ENCODE data around the gene ZNF766. TPM values are rescaled to one million over a fixed set of nuclear protein-coding genes. Genes with fewer than 3 reads are reported as not detected.

Gene ZNF766
- total RNA-seq (22.8 TPM), polyA plus RNA-seq (ENCODE audit: insufficient read depth, low read depth, low replicate concordance) (8.4 TPM)
- long read RNA-seq, donor 1, full-length matches to known transcripts = 2 of 2 reads
- long read RNA-seq, donor 1, partial matches to known transcripts = 0 of 2 reads
- long read RNA-seq, donor 1, other reads (novel, unspliced or antisense) = 0 of 2 reads
- long read RNA-seq, donor 2, full-length matches to known transcripts = 3 of 3 reads
- long read RNA-seq, donor 2, partial matches to known transcripts = 0 of 3 reads
- long read RNA-seq, donor 2, other reads (novel, unspliced or antisense) = 0 of 3 reads
- long read RNA-seq, donor 3, full-length matches to known transcripts = 3 of 3 reads
- long read RNA-seq, donor 3, partial matches to known transcripts = 0 of 3 reads
- long read RNA-seq, donor 3, other reads (novel, unspliced or antisense) = 0 of 3 reads
- long read RNA-seq, donor 4, full-length matches to known transcripts = 6 of 6 reads
- long read RNA-seq, donor 4, partial matches to known transcripts = 0 of 6 reads
- long read RNA-seq, donor 4, other reads (novel, unspliced or antisense) = 0 of 6 reads
- long read RNA-seq, donor 5, full-length matches to known transcripts = 1 of 1 reads
- long read RNA-seq, donor 5, partial matches to known transcripts = 0 of 1 reads
- long read RNA-seq, donor 5, other reads (novel, unspliced or antisense) = 0 of 1 reads
- long read RNA-seq, donor 6, full-length matches to known transcripts = 5 of 5 reads
- long read RNA-seq, donor 6, partial matches to known transcripts = 0 of 5 reads
- long read RNA-seq, donor 6, other reads (novel, unspliced or antisense) = 0 of 5 reads
- long read RNA-seq, donor 7, full-length matches to known transcripts = 18 of 23 reads
- long read RNA-seq, donor 7, partial matches to known transcripts = 1 of 23 reads
- long read RNA-seq, donor 7, other reads (novel, unspliced or antisense) = 4 of 23 reads
- long read RNA-seq, donor 8, full-length matches to known transcripts = 5 of 5 reads
- long read RNA-seq, donor 8, partial matches to known transcripts = 0 of 5 reads
- long read RNA-seq, donor 8, other reads (novel, unspliced or antisense) = 0 of 5 reads
- long read RNA-seq, donor 9, full-length matches to known transcripts = 2 of 2 reads
- long read RNA-seq, donor 9, partial matches to known transcripts = 0 of 2 reads
- long read RNA-seq, donor 9, other reads (novel, unspliced or antisense) = 0 of 2 reads
- long read RNA-seq, donor 10, full-length matches to known transcripts = 1 of 1 reads
- long read RNA-seq, donor 10, partial matches to known transcripts = 0 of 1 reads
- long read RNA-seq, donor 10, other reads (novel, unspliced or antisense) = 0 of 1 reads

GRCh38 chr19:52269338-52270261, at the start of gene ZNF766:
ZNF766 (plus strand) TSS chr19:52269587; CDS start chr19:52269614, 27 bp downstream.
- peak; percentile 83 for FAIRE-seq
- Histone ChIP-seq H3K4me3 (ENCODE audit: low read length in 3 of 3) (peak within 1 kb of the TSS; percentile 93 to 100 (median 97)), H3K9ac (ENCODE audit: low read length in 3 of 3) (peak within 1 kb of the TSS; percentile 86 to 98 (median 87)), H3K9me3 (ENCODE audit: control insufficient read depth in 2 of 3, insufficient read depth in 1 of 3, low read length in 3 of 3) (no peaks in the 10 kb centered on the region), H3K36me3 (ENCODE audit: control insufficient read depth in 2 of 3, insufficient read depth in 3 of 3, low read length in 3 of 3) (peaks cover 0 to 2% (median 0%) of the 10 kb centered on the region in 3 donors), H3K27me3 (ENCODE audit: control insufficient read depth, insufficient read depth, low read length) (no peaks in the 10 kb centered on the region), H3K27ac (ENCODE audit: low read depth in 2 of 2, low read length in 2 of 2) (peak within 1 kb of the TSS; percentile 90 to 98), H3K4me1 (ENCODE audit: control insufficient read depth in 2 of 3, insufficient read depth in 2 of 3, low read depth in 1 of 3, low read length in 3 of 3) (peaks cover 0 to 10% (median 4%) of the 10 kb centered on the region in 3 donors)
- DNase-seq = peak; percentile 97 to 99 (median 98)
- intact Hi-C loops (cut with DNase I) = no loop called here
- TF ChIP-seq, protein P1, sequence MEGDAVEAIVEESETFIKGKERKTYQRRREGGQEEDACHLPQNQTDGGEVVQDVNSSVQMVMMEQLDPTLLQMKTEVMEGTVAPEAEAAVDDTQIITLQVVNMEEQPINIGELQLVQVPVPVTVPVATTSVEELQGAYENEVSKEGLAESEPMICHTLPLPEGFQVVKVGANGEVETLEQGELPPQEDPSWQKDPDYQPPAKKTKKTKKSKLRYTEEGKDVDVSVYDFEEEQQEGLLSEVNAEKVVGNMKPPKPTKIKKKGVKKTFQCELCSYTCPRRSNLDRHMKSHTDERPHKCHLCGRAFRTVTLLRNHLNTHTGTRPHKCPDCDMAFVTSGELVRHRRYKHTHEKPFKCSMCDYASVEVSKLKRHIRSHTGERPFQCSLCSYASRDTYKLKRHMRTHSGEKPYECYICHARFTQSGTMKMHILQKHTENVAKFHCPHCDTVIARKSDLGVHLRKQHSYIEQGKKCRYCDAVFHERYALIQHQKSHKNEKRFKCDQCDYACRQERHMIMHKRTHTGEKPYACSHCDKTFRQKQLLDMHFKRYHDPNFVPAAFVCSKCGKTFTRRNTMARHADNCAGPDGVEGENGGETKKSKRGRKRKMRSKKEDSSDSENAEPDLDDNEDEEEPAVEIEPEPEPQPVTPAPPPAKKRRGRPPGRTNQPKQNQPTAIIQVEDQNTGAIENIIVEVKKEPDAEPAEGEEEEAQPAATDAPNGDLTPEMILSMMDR (IDR thresholded peaks at IDR 0.05; ENCODE audit: borderline replicate concordance, extremely low read depth, insufficient read depth) = no peak

DNA sequence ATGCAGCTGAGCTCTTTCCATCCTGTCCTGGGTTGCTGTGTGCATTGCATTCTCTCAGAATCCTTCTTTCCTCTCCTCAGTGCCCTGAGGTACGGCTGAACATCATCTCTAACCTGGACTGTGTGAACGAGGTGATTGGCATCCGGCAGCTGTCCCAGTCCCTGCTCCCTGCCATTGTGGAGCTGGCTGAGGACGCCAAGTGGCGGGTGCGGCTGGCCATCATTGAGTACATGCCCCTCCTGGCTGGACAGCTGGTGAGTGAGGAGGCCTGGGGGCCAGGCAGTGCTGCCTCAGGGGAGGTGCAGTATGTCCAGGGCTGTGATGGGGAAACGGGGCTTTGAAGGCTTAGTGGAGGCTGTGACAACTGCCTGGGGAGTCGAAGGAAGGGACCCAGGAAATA, 49.8 kb upstream of the ZNF766 start:
- H3K9me3 ChIP-seq (ENCODE audit: control insufficient read depth in 2 of 3, insufficient read depth in 1 of 3, low read length in 3 of 3) = no peaks in the 10 kb centered on the region
- no peak overlapping the region for H3K27ac ChIP-seq (ENCODE audit: low read depth in 2 of 2, low read length in 2 of 2)
- H3K4me1 ChIP-seq (ENCODE audit: control insufficient read depth in 2 of 3, insufficient read depth in 2 of 3, low read depth in 1 of 3, low read length in 3 of 3) = no peaks in the 10 kb centered on the region
- DNase-seq (no peak), FAIRE-seq (no peak)
- no peak overlapping the region for H3K9ac ChIP-seq (ENCODE audit: low read length in 3 of 3)
- H3K36me3 ChIP-seq (ENCODE audit: control insufficient read depth in 2 of 3, insufficient read depth in 3 of 3, low read length in 3 of 3) = peaks cover 30 to 85% (median 69%) of the 10 kb centered on the region in 3 donors
- H3K27me3 ChIP-seq (ENCODE audit: control insufficient read depth, insufficient read depth, low read length) = no peaks in the 10 kb centered on the region
- intact Hi-C loops (cut with DNase I) = no loop called here
- TF ChIP-seq, protein P1 (IDR thresholded peaks at IDR 0.05; ENCODE audit: borderline replicate concordance, extremely low read depth, insufficient read depth) = no peak
- H3K4me3 ChIP-seq (ENCODE audit: low read length in 3 of 3) = no peak overlapping the region

DNA sequence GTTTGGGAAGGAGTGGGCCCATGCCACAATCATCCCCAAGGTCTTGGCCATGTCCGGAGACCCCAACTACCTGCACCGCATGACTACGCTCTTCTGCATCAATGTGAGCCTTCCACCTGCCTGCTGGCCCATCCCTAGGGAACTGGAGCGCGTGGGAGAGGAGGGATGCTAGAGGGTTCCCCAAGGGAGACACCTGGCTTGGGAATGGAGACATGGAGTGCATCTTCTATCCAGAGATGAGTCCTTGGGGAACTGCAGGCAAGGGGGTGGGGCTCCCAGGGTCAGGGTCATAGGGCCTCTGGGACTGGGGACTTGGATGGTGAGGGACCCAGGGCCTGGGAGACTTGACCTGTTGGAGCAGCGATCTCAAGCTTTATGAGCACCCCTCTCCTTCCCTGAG, 48.4 kb upstream of the ZNF766 start:
- H3K27ac ChIP-seq (ENCODE audit: low read depth in 2 of 2, low read length in 2 of 2) = no peak overlapping the region
- no peaks in the 10 kb centered on the region for H3K4me1 ChIP-seq (ENCODE audit: control insufficient read depth in 2 of 3, insufficient read depth in 2 of 3, low read depth in 1 of 3, low read length in 3 of 3)
- intact Hi-C loops (cut with DNase I) = no loop called here
- H3K36me3 ChIP-seq (ENCODE audit: control insufficient read depth in 2 of 3, insufficient read depth in 3 of 3, low read length in 3 of 3) = peaks cover 30 to 87% (median 64%) of the 10 kb centered on the region in 3 donors
- H3K27me3 ChIP-seq (ENCODE audit: control insufficient read depth, insufficient read depth, low read length) = no peaks in the 10 kb centered on the region
- DNase-seq = no peak
- no peaks in the 10 kb centered on the region for H3K9me3 ChIP-seq (ENCODE audit: control insufficient read depth in 2 of 3, insufficient read depth in 1 of 3, low read length in 3 of 3)
- H3K9ac ChIP-seq (ENCODE audit: low read length in 3 of 3) = no peak overlapping the region
- no peak overlapping the region for H3K4me3 ChIP-seq (ENCODE audit: low read length in 3 of 3)
- TF ChIP-seq, protein P1 (IDR thresholded peaks at IDR 0.05; ENCODE audit: borderline replicate concordance, extremely low read depth, insufficient read depth) = no peak
- FAIRE-seq = no peak

Data from kidney (tissue), 22 donors.